ENCODE data around the gene MSL3. TPM values are rescaled to one million over a fixed set of nuclear protein-coding genes. Genes with fewer than 3 reads are reported as not detected.

MSL3 gene
- 20.7 and 21.6 TPM in 2 replicates for total RNA-seq

GRCh38 chrX:11757719-11758399 lies at the start of gene MSL3:
TSS of gene MSL3 (plus strand) at chrX:11758237. CDS start at chrX:11758264, 27 bp downstream.

Other genes starting within 250 kb of the MSL3 start
- 0.43 and 1.5 TPM in 2 replicates for gene ARHGAP6, start 92.3 kb upstream of the MSL3 start, total RNA-seq